HG03135 (cell line): ENCODE measurements around the gene FFAR2.
"Not testable (repeated sequence)": the region's sequence is repeated elsewhere in the genome, so short reads cannot be mapped to it uniquely, and the experiment has no call there.

Source experiments
- ATAC-seq: cut with Tn5 transposase; IDR thresholded peaks from one replicate; pipeline ENCODE4 v1.9.1; 2021; ENCODE audit warnings: mild to moderate bottlenecking, moderate library complexity; ENCODE audit not compliant: unreplicated experiment

The FFAR2 gene

DNA sequence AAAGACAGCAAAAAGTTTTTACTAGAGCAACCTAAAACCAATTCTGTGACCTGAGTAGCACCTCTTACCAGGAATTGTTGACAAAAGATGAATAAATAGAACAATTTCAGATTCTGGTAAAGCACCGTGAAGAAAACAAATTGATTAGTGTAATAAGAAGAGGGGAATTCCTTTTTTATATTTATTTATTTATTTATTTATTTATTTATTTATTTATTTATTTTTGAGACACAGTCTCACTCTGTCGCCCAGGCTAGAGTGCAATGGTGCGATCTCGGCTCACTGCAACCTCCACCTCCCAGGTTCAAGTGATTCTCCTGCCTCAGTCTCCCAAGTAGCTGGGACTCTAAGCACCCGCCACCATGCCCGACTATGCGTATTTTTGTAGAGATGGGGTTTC, 24.7 kb upstream of the FFAR2 start:
- not testable (repeated sequence) for ATAC-seq

DNA sequence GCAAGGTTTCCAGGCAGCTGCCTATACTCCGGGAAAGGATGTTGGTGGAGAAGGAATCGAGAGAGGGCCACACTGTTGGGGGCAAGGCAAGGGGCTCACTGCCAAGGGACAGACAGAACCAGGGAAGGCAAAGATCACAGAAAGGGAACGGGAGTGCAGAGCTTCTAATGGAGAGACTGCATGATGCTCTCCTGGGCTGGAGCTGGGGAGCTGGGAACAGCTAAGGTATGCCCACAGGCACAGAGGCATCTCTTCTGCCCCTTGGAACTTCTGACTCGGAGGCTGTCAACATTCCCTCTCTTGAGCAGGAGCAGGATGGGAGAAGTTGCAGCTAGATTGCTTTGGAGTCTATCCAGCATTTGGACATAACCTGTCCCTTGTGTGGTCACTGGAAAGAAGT, 22.4 kb upstream of the FFAR2 start:
- ATAC-seq: no peak

DNA sequence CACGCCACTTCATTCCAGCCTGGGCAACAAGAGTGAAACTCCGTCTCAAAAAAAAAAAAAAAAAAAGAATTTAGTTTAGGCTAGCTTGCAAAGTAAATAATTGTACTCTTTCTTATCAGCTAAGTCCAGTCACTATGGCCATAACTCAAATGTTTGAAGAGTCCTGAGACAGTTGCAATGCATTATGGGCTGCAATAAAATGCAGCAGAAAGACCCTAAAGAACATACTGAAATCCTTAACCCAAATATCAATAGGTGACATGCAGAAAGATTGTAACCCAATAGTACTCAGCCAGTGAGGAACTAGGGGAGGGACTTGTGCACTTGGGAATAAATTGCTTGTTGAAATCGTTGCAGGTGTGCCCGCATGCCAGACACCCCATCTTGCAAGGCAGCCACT, 20.9 kb upstream of the FFAR2 start:
- ATAC-seq: no peak

DNA sequence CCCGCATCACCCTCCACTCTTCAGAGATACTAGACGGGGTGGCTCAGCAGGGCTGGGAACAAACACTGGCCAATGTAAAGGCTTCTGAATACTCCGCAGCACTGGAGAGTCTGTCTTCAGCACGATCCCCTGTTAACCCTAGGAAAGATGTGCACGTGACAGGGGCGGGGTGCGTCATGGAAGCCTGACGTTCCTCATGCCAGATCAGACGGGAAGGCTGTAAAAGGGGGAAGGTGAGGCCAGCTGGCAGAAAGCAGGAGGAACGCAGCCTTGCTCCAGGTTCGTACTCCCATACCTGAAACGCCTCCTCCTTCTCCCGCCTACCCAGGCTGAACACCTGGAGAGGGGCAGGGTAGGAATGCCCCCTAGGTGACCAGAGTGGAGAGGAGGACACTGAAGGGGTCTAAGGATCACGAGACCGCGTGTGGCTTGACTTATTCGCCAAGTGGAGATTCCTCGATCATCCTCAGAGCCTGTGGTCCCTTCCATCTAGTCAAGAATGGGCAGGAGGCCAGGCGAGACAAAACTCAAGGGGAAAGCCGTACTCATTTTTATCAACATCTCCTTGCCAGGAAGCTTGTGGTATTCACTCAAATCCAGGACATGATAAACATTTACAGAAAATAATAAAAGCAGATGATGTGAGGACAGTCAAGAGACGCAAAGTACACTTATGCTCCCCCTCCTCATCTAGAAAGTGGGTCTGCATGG, 18.2 kb upstream of the FFAR2 start:
- no peak for ATAC-seq

DNA sequence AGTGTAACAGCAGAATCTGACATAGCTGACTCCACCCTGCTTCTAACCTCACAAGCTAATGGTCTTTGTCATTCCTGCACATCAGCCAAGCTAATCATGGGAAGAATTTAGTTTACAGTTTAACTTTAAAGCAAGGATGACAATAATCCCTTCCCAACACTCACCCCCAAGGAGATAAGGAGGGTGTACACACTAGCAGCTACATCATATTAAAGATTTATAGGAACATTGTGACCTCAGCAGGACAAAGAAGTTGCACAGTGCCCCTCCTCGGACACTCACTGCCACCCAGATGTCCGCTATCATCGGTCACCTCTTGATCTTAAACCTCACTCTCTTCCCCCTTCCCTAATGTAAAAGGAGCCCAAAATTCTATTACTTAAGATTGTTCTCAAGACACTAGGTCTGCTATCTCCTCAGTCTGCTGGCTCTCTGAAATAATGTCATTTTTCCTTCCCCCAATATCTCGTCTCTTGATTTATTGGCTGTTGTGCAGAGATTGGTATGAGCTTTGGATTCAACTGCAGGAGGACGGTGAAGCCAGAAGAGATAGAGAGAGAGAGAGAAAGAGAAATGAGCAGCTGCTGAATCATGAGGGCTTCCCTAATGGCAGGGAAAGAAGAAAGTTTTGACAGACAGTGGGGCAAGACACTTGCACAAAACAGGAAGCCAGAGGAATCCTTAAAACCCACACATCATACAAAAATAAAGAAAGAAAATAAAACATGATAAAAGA, 17.5 kb upstream of the FFAR2 start:
- ATAC-seq: no peak

DNA sequence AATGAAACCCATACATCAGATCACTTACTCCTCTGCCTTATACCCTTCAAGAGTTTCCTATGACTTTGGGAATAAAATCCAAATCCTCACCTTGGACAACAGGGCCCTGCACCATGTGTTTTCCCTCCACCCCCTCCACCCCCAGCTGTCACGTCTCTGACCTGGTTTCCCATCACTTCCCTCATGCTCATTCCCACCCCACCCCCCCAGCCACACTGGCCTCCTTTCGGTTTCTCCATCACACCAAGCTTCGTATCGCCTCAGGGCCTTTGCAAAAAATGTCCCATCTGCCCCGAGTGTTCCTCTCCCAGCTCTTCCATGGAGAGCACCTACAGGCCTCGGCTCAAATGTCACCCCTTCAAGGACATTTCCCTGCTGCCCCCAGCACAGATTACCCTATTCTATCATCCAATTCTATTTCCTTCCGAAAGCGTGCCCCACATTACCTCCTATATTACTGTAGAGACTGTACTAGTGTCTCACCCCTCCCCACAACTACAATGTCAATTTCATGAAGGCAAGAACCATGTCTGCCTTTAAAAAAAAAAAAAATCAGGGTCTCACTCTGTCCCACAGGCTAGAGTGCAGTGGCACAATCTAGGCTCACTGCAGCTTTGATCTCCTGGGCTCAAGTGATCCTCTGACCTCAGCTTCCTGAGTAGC, 16.8 kb upstream of the FFAR2 start:
- no peak for ATAC-seq

DNA sequence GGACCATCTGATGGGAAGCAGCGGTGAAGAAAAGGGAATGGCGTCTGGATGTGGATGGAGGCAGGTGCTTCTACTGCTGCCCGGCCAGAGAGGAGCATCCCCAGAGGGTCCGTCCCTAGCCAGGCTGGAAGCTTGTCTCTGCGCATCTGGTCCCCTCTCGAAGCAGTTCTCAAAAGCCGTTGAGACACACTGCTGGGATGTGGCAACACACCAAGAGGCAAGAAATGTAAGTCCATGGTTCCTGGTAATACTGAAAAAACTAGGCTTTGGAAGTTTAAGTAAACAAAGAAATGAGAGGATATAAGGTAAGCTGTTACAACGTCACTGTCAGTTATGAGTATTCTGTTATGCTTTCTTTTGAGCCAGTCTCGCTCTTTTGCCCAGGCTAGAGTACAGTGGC, 15.1 kb upstream of the FFAR2 start:
- no peak for ATAC-seq

DNA sequence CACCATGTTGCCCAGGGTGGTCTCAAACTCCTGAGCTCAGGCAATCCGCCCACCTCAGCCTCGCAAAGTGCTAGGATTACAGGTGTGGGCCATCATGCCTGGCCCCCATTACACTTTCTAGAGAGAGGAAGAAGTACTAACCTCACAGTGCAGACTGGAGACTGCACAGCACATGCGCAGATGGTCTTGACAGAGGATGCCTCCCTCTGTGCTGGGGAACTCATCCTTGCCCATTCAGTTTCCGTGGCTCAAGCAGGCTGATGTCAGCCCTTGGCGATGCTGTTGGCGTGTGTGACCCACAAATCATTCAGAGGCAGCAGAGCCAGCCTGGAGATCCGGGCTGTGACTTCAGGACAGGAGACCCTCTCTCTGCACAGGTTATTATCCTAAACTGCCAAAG, 14.6 kb upstream of the FFAR2 start:
- ATAC-seq: no peak

DNA sequence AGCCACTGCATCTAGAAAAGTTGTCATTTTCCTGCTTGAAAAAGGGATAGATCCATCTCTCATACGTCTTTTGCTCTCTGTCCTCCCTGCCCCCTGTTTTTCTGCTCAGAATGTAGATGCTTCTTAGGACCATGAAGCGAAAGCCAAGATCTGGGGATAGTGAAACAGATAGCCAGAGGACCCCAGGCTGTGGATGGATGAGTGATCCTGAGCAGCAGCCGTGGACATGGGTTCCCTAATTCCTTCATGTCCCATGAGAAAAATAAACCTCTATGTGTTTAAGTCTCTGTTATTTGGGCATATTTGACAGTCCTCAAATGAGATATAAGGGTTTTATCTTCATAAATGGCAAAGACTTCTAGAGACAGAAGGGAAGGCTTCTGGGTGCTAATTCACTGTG, 12.2 kb upstream of the FFAR2 start:
- no peak for ATAC-seq

DNA sequence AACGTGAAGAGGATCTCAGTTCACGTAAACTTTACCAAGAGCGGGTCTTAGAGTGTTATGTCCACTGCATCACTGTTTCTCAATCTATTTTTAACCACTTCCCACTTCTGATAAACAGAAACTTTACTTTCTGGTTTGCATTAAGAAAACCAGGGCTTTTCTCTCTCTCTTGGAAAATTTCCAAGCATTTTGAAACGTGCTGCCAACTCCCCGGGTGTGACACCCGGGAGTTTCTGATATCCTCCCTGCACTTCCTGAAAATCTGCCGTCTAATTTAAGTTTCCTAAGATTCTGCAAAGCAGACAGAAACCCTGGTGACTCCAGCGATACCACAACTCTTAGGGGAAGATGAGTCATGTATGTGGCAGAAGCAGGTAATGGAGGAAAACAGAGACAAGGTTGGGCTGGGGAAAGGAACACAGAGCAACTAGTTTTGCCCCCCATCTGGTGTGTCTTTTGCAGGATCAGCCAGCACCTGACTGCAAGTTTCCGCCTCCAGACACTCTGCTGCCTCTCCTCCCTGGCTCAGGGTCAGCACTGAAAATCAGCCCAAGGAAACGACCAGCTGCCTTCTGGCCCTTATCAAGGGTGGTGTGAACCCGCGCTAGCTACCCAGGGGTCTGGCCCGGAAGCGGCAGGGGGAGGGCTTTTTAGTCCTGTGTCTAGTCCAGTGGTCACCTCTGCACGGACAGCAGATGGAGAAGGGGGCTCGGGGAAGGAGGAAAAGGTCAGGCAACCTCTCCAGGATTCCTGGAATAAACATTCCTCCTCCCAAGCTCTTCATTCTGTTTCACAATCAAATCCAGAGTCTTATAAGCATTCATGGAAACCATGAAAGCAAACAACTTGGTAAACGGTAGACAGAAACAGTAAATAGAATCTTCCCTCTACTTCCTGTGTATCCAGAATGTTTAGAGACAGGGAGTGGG, 11.3 kb upstream of the FFAR2 start:
- no peak for ATAC-seq

DNA sequence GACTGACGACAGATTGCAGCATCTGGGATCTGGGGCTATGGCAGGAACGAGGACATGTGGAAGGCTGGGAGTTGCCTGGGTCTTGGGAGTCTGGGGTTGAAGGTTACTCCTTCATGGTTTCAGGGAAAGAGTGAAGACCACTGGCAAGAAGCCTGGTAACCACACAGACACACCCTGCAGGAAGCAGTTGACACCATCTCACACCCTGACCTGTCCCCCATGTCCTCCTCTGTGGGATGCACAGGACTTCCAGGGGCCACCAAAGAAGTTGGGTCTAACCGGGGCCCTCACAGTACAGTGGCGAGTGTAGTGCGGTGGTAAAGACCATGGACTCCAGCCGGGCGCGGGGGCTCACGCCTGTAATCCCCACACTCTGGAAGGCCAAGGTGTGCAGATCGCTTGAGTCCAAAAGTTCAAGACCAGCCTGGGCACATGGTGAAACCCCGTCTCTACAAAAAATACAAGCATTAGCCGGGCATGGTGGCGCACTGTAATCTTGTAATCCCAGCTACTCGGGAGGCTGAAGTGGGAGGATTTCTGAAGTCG, 10.6 kb upstream of the FFAR2 start:
- no peak for ATAC-seq

DNA sequence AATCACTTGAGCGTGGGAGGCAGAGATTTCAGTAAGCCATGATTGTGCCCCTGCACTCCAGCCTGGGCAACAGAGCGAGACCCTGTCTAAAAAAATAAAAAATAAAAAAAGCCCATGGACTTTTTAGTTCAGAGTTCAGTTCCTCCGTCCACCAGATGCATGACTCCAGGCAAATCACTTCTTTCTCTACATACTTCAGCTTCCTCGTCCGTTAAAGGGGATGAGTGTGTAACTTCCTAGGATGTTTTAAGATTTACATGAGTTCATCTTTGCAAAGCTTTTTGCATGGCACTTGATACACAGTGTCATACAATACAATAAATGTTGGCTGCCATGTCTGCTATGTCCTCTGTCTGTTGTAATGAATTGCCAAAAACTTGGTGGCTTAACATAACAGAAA, 10.0 kb upstream of the FFAR2 start:
- ATAC-seq: no peak

DNA sequence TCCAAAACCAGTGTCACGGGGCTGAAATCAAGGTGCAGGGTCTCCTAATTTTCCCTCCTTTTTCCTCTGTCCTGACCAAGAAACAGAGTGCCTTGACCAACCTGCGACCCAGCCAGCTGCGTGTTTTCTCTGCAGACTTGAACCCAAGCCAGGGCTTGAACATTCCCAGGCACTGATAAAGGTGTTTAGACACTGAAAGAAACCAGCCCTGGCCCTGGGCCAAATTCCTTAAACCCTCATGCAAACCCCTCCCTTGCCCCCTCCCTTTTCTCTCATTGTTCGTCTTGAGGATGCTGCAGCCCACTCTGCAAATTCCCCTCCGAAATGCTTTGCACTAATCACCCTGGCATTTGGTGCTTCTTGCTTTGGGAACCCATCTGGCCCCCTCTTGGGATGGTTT, 9.5 kb upstream of the FFAR2 start:
- ATAC-seq: no peak

DNA sequence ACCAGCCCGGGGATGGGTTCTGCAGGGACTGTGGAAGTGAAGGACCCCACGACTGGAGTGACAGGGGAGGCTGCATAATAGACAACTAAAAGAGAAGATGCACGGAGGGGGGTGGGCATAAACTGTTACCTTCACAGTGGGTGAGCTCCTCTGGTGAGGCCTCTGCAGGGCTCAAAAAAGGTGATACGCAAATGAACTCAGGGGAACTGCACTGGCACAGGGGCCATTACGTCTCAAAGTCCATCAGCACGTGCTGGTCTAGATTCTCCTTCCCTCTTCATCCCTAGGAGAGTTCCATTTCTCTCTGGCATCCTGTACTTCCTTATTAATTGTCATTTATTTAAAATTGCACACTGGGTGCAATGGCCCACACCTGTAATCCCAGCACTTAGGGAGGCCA, 8.1 kb upstream of the FFAR2 start:
- ATAC-seq: no peak

DNA sequence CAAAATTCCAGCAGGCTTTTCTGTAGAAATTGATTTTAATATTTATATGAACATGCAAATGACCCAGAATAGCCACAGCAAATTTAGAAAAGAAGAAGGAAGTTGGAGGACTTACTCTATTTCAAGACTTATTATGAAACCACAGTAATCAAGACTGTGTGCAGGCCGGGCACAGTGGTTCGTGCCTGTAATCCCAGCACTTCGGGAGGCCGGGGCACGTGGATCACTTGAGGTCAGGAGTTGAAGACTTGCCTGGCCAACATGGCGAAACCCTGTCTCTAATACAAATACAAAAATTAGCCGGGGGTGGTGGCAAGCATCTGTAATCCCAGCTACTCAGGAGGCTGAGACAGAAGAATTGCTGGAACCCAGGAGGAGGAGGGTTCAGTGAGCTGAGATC, 6.0 kb upstream of the FFAR2 start:
- ATAC-seq: no peak

DNA sequence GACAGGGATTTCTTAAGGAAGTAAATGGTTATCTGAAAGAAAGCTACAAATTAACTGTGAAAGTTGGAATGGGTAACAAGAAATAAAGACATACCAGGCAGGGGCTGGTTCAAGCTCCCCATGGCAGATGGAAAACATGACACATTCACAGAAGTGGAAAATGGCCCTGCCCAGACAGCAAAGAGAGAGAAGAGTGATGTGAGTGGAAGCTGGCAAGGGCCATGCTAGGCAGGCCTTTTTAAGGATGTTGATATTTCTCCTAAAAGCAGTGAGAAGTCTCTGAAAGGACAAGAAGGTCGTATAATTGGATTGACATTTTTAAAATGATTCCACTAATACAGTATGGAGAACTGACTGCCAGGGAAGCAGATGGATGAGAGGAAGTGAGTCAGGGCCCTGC, 3.3 kb upstream of the FFAR2 start:
- no peak for ATAC-seq

DNA sequence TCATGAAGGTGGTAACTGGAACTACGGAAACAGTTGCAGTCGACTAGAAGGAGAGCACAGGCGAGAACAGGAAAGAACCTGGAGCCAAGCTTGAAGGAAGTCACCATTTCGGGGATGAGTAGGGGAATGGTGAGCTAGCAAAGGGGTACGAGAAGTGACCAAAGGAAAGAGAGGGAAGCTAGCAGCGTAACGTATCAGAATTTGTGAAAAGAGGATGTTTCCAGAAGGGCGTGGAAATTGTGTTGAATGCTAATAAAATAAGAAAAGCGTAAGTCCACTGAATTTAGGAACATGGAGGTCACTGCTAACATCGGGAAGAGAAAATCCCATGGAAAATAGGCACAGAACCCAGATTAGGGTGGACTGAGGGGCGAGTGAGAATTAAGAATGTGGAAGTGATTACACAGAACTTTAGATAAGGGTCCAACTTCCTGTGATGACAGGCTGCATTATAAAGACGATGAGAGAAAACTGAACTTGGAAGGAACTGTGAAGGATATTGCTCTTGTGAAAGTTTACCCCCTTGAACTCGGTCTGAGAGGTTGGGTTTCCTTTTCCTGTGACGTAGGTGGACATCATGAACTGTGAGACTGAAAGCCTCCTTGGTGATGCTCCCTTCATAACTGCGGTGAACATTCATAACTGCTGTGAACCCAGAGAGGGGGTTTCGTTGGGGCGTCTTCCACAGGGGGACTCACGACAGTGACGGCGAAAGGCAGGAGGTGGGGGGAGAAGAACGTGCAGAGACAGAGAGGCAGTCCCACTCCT, 2.0 kb upstream of the FFAR2 start:
- no peak for ATAC-seq

DNA sequence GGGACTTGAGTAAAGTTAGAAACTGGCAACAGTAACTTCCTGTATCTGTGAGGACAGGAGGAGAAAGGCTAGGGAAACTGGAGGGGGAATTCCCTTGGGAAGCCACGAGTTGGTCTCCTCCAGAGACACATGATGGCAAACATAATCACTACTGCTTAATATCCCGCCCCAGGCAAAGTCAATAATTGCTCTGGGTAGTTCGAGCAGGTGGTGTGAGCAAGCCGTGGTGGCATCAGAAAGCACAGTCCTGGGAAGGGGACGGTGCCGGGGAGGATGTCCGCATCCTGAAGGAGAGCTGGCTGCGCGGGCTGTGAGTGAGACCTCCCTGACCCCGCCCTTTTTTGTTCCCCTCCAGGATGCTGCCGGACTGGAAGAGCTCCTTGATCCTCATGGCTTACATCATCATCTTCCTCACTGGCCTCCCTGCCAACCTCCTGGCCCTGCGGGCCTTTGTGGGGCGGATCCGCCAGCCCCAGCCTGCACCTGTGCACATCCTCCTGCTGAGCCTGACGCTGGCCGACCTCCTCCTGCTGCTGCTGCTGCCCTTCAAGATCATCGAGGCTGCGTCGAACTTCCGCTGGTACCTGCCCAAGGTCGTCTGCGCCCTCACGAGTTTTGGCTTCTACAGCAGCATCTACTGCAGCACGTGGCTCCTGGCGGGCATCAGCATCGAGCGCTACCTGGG, 1.4 kb downstream of the FFAR2 start:
- no peak for ATAC-seq

DNA sequence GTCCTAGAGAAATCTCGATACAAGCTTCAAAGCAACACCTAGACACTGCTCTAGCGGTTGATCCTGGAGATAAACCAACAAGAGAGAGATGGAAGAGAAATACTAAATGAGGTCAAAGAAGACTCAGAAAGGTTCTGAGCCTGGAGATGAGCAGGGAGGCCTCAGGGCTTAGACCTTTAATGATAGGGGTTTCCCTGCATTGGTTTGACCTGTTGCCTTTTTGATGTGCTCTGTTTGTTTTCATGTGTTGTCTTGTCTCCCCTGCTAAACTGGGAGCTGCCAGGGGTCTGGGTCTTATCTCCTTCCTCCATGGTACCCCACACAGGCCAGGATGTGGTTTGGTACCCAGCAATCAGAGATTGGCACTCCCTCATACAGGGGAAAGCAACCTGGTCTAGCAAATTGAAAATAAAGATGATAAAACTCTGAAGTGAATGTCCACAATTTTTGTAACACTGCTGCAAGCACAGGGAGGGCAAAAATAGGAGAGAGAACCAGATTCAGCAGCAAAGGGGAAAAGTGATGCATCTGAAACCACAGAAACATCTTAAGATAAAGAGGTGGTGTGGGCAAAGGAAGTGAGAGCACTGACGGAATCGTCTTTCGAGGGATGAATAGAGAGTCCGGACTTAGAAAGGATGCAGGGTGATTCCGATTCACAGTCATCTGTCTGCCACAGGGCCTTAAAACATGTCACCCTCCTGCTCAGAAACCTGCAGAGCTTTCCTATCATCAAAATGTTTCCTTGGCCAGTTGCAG, 3.5 kb downstream of the FFAR2 start:
- no peak for ATAC-seq
